Keratinocyte (primary cell): Measurements from ENCODE around the gene INTS3. TPM values are rescaled to one million over a fixed set of nuclear protein-coding genes. Genes with fewer than 3 reads are reported as not detected.

ENCODE experiments used
- DNase-seq: peaks from one replicate; pipeline ENCODE4 v3.0.0-alpha.2; 2011; ENCODE audit warnings: low read depth, missing footprints, low spot score
- FAIRE-seq: peaks from 2 replicates; lab custom pipeline; 2011; peaks lifted over from hg19 to GRCh38; lab: Jason Lieb, UNC
- H2AFZ ChIP-seq: 2 replicates; pipeline ENCODE4 v1.6.0; 2012; ENCODE audit warnings: low read length, control low read depth, inconsistent platforms; ENCODE audit not compliant: control insufficient read depth
- H3K27ac ChIP-seq: 2 replicates; pipeline ENCODE4 v1.5.1; 2011; ENCODE audit warnings: low read length; ENCODE audit not compliant: control insufficient read depth, insufficient read depth
- H3K27me3 ChIP-seq: 3 replicates; pipeline ENCODE4 v1.6.0; 2011; ENCODE audit warnings: low read length; ENCODE audit not compliant: control insufficient read depth, insufficient read depth; ENCODE audit errors: extremely low read depth
- H3K36me3 ChIP-seq, 2 experiments: 2 replicates in 1 of 2; 3 replicates in 1 of 2; pipeline ENCODE4 v1.5.1; 2011; ENCODE audit warnings: low read length in 2 of 2, mild to moderate bottlenecking in 1 of 2; ENCODE audit not compliant: control insufficient read depth in 2 of 2, insufficient read depth in 2 of 2; ENCODE audit errors: extremely low read depth in 1 of 2
- H3K4me1 ChIP-seq: 3 replicates; pipeline ENCODE4 v1.5.1; 2011; ENCODE audit warnings: low read length; ENCODE audit not compliant: control insufficient read depth, insufficient read depth; ENCODE audit errors: extremely low read depth
- H3K4me2 ChIP-seq: 3 replicates; pipeline ENCODE4 v1.6.0; 2011; ENCODE audit warnings: low read depth, low read length; ENCODE audit not compliant: control insufficient read depth, insufficient read depth; ENCODE audit errors: extremely low read depth
- H3K4me3 ChIP-seq, 3 experiments: fragments of 200-600 bp in 1 of 3; sonication (generic) in 1 of 3; 2 replicates in 2 of 3; 3 replicates in 1 of 3; pipeline ENCODE4 v1.5.1; 2011 to 2016; ENCODE audit warnings: low read length in 3 of 3, mild to moderate bottlenecking in 3 of 3, control low read depth in 2 of 3, inconsistent platforms in 1 of 3, low read depth in 1 of 3, mixed read lengths in 1 of 3, mixed run types in 1 of 3, moderate library complexity in 1 of 3; ENCODE audit not compliant: control insufficient read depth in 2 of 3, insufficient read depth in 2 of 3; ENCODE audit errors: extremely low read depth in 1 of 3
- H3K79me2 ChIP-seq: 2 replicates; pipeline ENCODE4 v1.6.0; 2012; ENCODE audit warnings: low read length; ENCODE audit not compliant: control insufficient read depth, insufficient read depth
- H3K9ac ChIP-seq: 3 replicates; pipeline ENCODE4 v1.6.0; 2011; ENCODE audit warnings: low read length; ENCODE audit not compliant: control insufficient read depth, insufficient read depth; ENCODE audit errors: extremely low read depth
- H3K9me1 ChIP-seq: 3 replicates; pipeline ENCODE4 v1.6.0; 2011; ENCODE audit warnings: low read length; ENCODE audit not compliant: control insufficient read depth, insufficient read depth; ENCODE audit errors: extremely low read depth
- H3K9me3 ChIP-seq: 2 replicates; pipeline ENCODE4 v1.5.1; 2012; ENCODE audit warnings: low read depth, low read length; ENCODE audit not compliant: control insufficient read depth
- H4K20me1 ChIP-seq: 3 replicates; pipeline ENCODE4 v1.6.0; 2011; ENCODE audit warnings: low read length; ENCODE audit not compliant: control insufficient read depth, insufficient read depth; ENCODE audit errors: extremely low read depth
- EZH2 ChIP-seq: IDR thresholded peaks from one replicate; pipeline ENCODE4 v1.6.1; 2012; ENCODE audit warnings: inconsistent platforms, mild to moderate bottlenecking, low read length, moderate library complexity
- dilution Hi-C: fragments of 300-500 bp; cut with MboI; formaldehyde crosslinking; loops from one replicate; pipeline ENCODE4 v1.7.0; 2020; ENCODE audit warnings: low sequenced_read_pairs; ENCODE audit not compliant: extremely low pct_ligation_motif_present
- polyA plus RNA-seq, 5 experiments: library from polyadenylated mRNA; depleted of rRNA in 3 of 5; stranded (reverse) in 3 of 5; stranded (forward) in 1 of 5; unstranded in 1 of 5; fragments of >200 nt; gene quantifications; 1 replicate in 1 of 5; 2 replicates in 3 of 5; 3 replicates in 1 of 5; pipeline versions ENCODE4 v1.2.1 to v1.2.3, GENCODE V29; 2011 to 2012; ENCODE audit warnings: missing spikeins in 2 of 5, low read depth in 1 of 5, low replicate concordance in 1 of 5
- TF ChIP-seq, protein P1 (sequence below), 3 experiments: IDR thresholded peaks in 1 of 3; conservative IDR thresholded peaks in 1 of 3; optimal IDR thresholded peaks in 1 of 3; 2 replicates in 2 of 3; 3 replicates in 1 of 3; pipeline versions ENCODE3 to v1.5.1; 2011; ENCODE audit warnings: low read length in 3 of 3, mild to moderate bottlenecking in 3 of 3, moderate library complexity in 2 of 3, control low read depth in 1 of 3, inconsistent platforms in 1 of 3; ENCODE audit not compliant: insufficient read depth in 2 of 3; ENCODE audit errors: extremely low read depth in 1 of 3

INTS3 gene
- polyA plus RNA-seq, 1 donor (not counting 4 experiments of a cell fraction or from before 2014, with no cell fraction given) = 24.6 TPM

DNA sequence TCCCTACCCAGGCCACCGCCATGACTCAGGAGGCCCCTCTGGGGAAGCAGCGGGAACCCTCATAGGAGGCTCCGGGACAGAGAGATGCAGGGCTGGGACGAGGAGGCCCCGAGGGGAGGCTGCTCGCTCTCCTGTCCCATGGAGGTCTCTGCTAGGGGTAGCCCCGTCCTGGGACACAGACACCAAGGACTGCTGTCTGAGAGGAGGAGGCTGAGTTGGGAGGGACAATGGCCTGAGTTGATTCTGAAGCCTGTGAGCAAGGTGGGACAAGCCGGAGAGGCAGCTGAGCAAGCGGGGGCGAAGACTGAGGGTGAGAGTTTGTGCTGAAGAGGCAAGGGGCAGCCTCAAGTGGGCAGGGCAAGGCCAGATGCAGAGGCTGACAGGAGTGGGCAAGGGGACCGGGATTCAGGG, 64.8 kb downstream of the INTS3 start:
- H3K79me2 ChIP-seq = no peaks in the 10 kb centered on the region
- no peak overlapping the region for H2AFZ ChIP-seq
- H3K4me2 ChIP-seq = no peak overlapping the region
- peaks cover 5% of the 10 kb centered on the region for H3K27me3 ChIP-seq
- DNase-seq = no peak
- peaks cover 4% of the 10 kb centered on the region for H3K4me1 ChIP-seq
- no peak overlapping the region for H3K9ac ChIP-seq
- H4K20me1 ChIP-seq = no peaks in the 10 kb centered on the region
- no peak for FAIRE-seq
- no peak overlapping the region for H3K27ac ChIP-seq
- H3K36me3 ChIP-seq = no peaks in the 10 kb centered on the region
- H3K9me1 ChIP-seq = no peaks in the 10 kb centered on the region
- dilution Hi-C loops = no loop called here
- H3K4me3 ChIP-seq = no peak overlapping the region
- H3K9me3 ChIP-seq = no peaks in the 10 kb centered on the region
- TF ChIP-seq EZH2 = no peak
- TF ChIP-seq, protein P1, sequence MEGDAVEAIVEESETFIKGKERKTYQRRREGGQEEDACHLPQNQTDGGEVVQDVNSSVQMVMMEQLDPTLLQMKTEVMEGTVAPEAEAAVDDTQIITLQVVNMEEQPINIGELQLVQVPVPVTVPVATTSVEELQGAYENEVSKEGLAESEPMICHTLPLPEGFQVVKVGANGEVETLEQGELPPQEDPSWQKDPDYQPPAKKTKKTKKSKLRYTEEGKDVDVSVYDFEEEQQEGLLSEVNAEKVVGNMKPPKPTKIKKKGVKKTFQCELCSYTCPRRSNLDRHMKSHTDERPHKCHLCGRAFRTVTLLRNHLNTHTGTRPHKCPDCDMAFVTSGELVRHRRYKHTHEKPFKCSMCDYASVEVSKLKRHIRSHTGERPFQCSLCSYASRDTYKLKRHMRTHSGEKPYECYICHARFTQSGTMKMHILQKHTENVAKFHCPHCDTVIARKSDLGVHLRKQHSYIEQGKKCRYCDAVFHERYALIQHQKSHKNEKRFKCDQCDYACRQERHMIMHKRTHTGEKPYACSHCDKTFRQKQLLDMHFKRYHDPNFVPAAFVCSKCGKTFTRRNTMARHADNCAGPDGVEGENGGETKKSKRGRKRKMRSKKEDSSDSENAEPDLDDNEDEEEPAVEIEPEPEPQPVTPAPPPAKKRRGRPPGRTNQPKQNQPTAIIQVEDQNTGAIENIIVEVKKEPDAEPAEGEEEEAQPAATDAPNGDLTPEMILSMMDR (optimal IDR thresholded peaks at IDR 0.05 in 1 of 3, IDR thresholded peaks at IDR 0.05 in 1 of 3, conservative IDR thresholded peaks at IDR 0.05 in 1 of 3; ENCODE audit: extremely low read depth in 1 of 3, insufficient read depth in 2 of 3, low read length in 3 of 3) = no peak

- DNase-seq = no peak
- Histone ChIP-seq H4K20me1 (no peaks in the 10 kb centered on the region), H2AFZ (no peak overlapping the region), H3K27me3 (peaks cover 5% of the 10 kb centered on the region), H3K9me3 (no peaks in the 10 kb centered on the region), H3K27ac (no peak overlapping the region), H3K4me1 (peaks cover 4% of the 10 kb centered on the region), H3K9me1 (no peaks in the 10 kb centered on the region), H3K4me2 (no peak overlapping the region), H3K4me3 (no peak overlapping the region), H3K36me3 (no peaks in the 10 kb centered on the region), H3K9ac (no peak overlapping the region), H3K79me2 (no peaks in the 10 kb centered on the region)
- FAIRE-seq = no peak
- dilution Hi-C loops = no loop called here
- TF ChIP-seq EZH2 = no peak
- TF ChIP-seq, protein P1 (optimal IDR thresholded peaks at IDR 0.05 in 1 of 3, IDR thresholded peaks at IDR 0.05 in 1 of 3, conservative IDR thresholded peaks at IDR 0.05 in 1 of 3; ENCODE audit: extremely low read depth in 1 of 3, insufficient read depth in 2 of 3, low read length in 3 of 3) = no peak
Measured at GRCh38 chr1:153793261-153793972, 65.6 kb downstream of the INTS3 start.
